ENCODE data around the gene CD109. TPM values are rescaled to one million over a fixed set of nuclear protein-coding genes. Genes with fewer than 3 reads are reported as not detected.
A peak's percentile ranks its signal among the peaks of the same experiment; 100 is the strongest.

CD109 gene
- total and polyA plus RNA-seq, 2 experiments from 2014 or later, result 1.5 to 2.1 TPM

- H3K4me3 ChIP-seq, result no peak overlapping the region
- no peaks in the 10 kb centered on the region for H3K27me3 ChIP-seq
- no peak for TF ChIP-seq CTCF (IDR thresholded peaks at IDR 0.05; ENCODE audit: low read depth, low read length)
- peak in 1 of 2 donors; percentile 84 for DNase-seq (ENCODE audit: low read depth in 1 of 2, low spot score in 1 of 2)
- H3K9me3 ChIP-seq (ENCODE audit: low read depth), result no peaks in the 10 kb centered on the region
- H3K36me3 ChIP-seq, result no peaks in the 10 kb centered on the region
- H3K4me1 ChIP-seq (ENCODE audit: low read depth), result peaks cover 7% of the 10 kb centered on the region
- H3K27ac ChIP-seq, result no peak overlapping the region
These were observed 8.3 kb downstream of the CD109 start for GRCh38 chr6:73704260-73704659.

GRCh38 chr6:73704798-73705197 lies 8.8 kb downstream of the CD109 start:
- no peak overlapping the region for H3K27ac ChIP-seq
- no peak for TF ChIP-seq CTCF (IDR thresholded peaks at IDR 0.05; ENCODE audit: low read depth, low read length)
- no peaks in the 10 kb centered on the region for H3K36me3 ChIP-seq

GRCh38 chr6:73706971-73707370 lies 11.0 kb downstream of the CD109 start:
- TF ChIP-seq CTCF (IDR thresholded peaks at IDR 0.05; ENCODE audit: low read depth, low read length), result no peak
- H3K36me3 ChIP-seq, result no peaks in the 10 kb centered on the region
- peaks cover 7% of the 10 kb centered on the region for H3K4me1 ChIP-seq (ENCODE audit: low read depth)
- H3K9me3 ChIP-seq (ENCODE audit: low read depth), result no peaks in the 10 kb centered on the region
- DNase-seq (ENCODE audit: low read depth in 1 of 2, low spot score in 1 of 2), result no peak
- no peak overlapping the region for H3K4me3 ChIP-seq
- no peak overlapping the region for H3K27ac ChIP-seq
- H3K27me3 ChIP-seq, result no peaks in the 10 kb centered on the region

More at GRCh38 chr6:73704798-73705197, 8.8 kb downstream of the CD109 start:
- DNase-seq (ENCODE audit: low read depth in 1 of 2, low spot score in 1 of 2), result no peak
- Histone ChIP-seq H3K9me3 (ENCODE audit: low read depth) (no peaks in the 10 kb centered on the region), H3K4me1 (ENCODE audit: low read depth) (peaks cover 7% of the 10 kb centered on the region), H3K4me3 (no peak overlapping the region), H3K27me3 (no peaks in the 10 kb centered on the region)

- no peak overlapping the region for H3K27ac ChIP-seq
- no peaks in the 10 kb centered on the region for H3K36me3 ChIP-seq
- no peak for TF ChIP-seq CTCF (IDR thresholded peaks at IDR 0.05; ENCODE audit: low read depth, low read length)
- H3K4me3 ChIP-seq, result no peak overlapping the region
- DNase-seq (ENCODE audit: low read depth in 1 of 2, low spot score in 1 of 2), result peak in 1 of 2 donors; percentile 47
- H3K9me3 ChIP-seq (ENCODE audit: low read depth), result no peaks in the 10 kb centered on the region
- peaks cover 5% of the 10 kb centered on the region for H3K4me1 ChIP-seq (ENCODE audit: low read depth)
- no peaks in the 10 kb centered on the region for H3K27me3 ChIP-seq
These were observed 14.5 kb downstream of the CD109 start for GRCh38 chr6:73710470-73710869.

- Histone ChIP-seq H3K36me3 (no peaks in the 10 kb centered on the region), H3K4me1 (ENCODE audit: low read depth) (peaks cover 5% of the 10 kb centered on the region), H3K4me3 (no peak overlapping the region), H3K9me3 (ENCODE audit: low read depth) (no peaks in the 10 kb centered on the region), H3K27ac (no peak overlapping the region), H3K27me3 (no peaks in the 10 kb centered on the region)
- DNase-seq (ENCODE audit: low read depth in 1 of 2, low spot score in 1 of 2), result no peak
- no peak for TF ChIP-seq CTCF (IDR thresholded peaks at IDR 0.05; ENCODE audit: low read depth, low read length)
These were observed 14.9 kb downstream of the CD109 start for GRCh38 chr6:73710948-73711347.

All from cardiac muscle cell (in vitro differentiated cells and primary cell).